Type B pancreatic cell (in vitro differentiated cells): ENCODE data around the gene C9orf72. TPM values are rescaled to one million over a fixed set of nuclear protein-coding genes. Genes with fewer than 3 reads are reported as not detected.

Source experiments
- DNase-seq: peaks from one replicate; pipeline ENCODE4 v3.0.0; 2021; ENCODE audit warnings: mixed read lengths; ENCODE audit not compliant: unreplicated experiment; ENCODE audit errors: extremely low spot score
- H3K27ac Mint-ChIP-seq: 2 replicates; pipeline ENCODE4 v1.8.0; 2021; ENCODE audit warnings: mild to moderate bottlenecking, mixed read lengths
- H3K27me3 Mint-ChIP-seq: 2 replicates; pipeline ENCODE4 v1.8.0; 2021; ENCODE audit warnings: mixed read lengths
- H3K36me3 Mint-ChIP-seq: 2 replicates; pipeline ENCODE4 v1.8.0; 2021; ENCODE audit warnings: mixed read lengths
- H3K4me1 Mint-ChIP-seq: one replicate; pipeline ENCODE4 v1.8.0; 2021; ENCODE audit warnings: mixed read lengths; ENCODE audit not compliant: unreplicated experiment
- H3K4me3 Mint-ChIP-seq: 2 replicates; pipeline ENCODE4 v1.8.0; 2021; ENCODE audit warnings: mild to moderate bottlenecking, mixed read lengths
- H3K9me3 Mint-ChIP-seq: 2 replicates; pipeline ENCODE4 v1.8.0; 2021; ENCODE audit warnings: mixed read lengths
- CTCF ChIP-seq: fragments of 200-600 bp; sonication (generic); conservative IDR thresholded peaks from 2 replicates; pipeline ENCODE4 v1.5.0; 2021; ENCODE audit warnings: antibody characterized with exemption, mild to moderate bottlenecking
- total RNA-seq: library from RNA; stranded (reverse); gene quantifications from 2 replicates; pipeline ENCODE4 v1.2.1, GENCODE V29; 2021; ENCODE audit warnings: low replicate concordance

The C9orf72 gene
- total RNA-seq, 1 donor from 2014 or later = 18.7 TPM

- Mint-ChIP-seq H3K4me3 (no peak within 1 kb of the TSS), H3K27me3 (no peaks in the 10 kb centered on the region), H3K27ac (no peak within 1 kb of the TSS), H3K4me1 (peaks cover 11% of the 10 kb centered on the region), H3K36me3 (peaks cover 12% of the 10 kb centered on the region), H3K9me3 (no peaks in the 10 kb centered on the region)
- no peak for TF ChIP-seq CTCF
- DNase-seq = no peak
Measured at GRCh38 chr9:27524236-27524635, 49.0 kb downstream of the C9orf72 start, which contains the start of gene IFNK. Gene IFNK (plus strand): TSS chr9:27524290. CDS start chr9:27524337, 47 bp downstream.

GRCh38 chr9:27523141-27523540 is 50.1 kb downstream of the C9orf72 start:
- Mint-ChIP-seq H3K9me3 (no peaks in the 10 kb centered on the region), H3K27me3 (no peaks in the 10 kb centered on the region), H3K36me3 (peaks cover 16% of the 10 kb centered on the region), H3K4me1 (peaks cover 10% of the 10 kb centered on the region), H3K27ac (no peak overlapping the region), H3K4me3 (no peak overlapping the region)
- DNase-seq = no peak
- TF ChIP-seq CTCF = no peak

- Mint-ChIP-seq H3K4me3 (no peak overlapping the region), H3K9me3 (no peaks in the 10 kb centered on the region), H3K36me3 (peaks cover 23% of the 10 kb centered on the region), H3K27me3 (no peaks in the 10 kb centered on the region), H3K4me1 (no peaks in the 10 kb centered on the region), H3K27ac (no peak overlapping the region)
- DNase-seq = no peak
- no peak for TF ChIP-seq CTCF
Measured at GRCh38 chr9:27520986-27521385, 52.3 kb downstream of the C9orf72 start.

- no peak for TF ChIP-seq CTCF
- Mint-ChIP-seq H3K27ac (no peak overlapping the region), H3K9me3 (no peaks in the 10 kb centered on the region), H3K4me1 (no peaks in the 10 kb centered on the region), H3K27me3 (no peaks in the 10 kb centered on the region), H3K4me3 (no peak overlapping the region), H3K36me3 (peaks cover 27% of the 10 kb centered on the region)
- DNase-seq = no peak
Measured at GRCh38 chr9:27519466-27520465, 53.5 kb downstream of the C9orf72 start.

- no peak overlapping the region for H3K4me3 Mint-ChIP-seq
- H3K27me3 Mint-ChIP-seq = no peaks in the 10 kb centered on the region
- no peak for TF ChIP-seq CTCF
- no peaks in the 10 kb centered on the region for H3K4me1 Mint-ChIP-seq
- no peaks in the 10 kb centered on the region for H3K9me3 Mint-ChIP-seq
- H3K27ac Mint-ChIP-seq = no peak overlapping the region
- peaks cover 27% of the 10 kb centered on the region for H3K36me3 Mint-ChIP-seq
- DNase-seq = no peak
Measured at GRCh38 chr9:27518809-27519208, 54.5 kb downstream of the C9orf72 start.
